ENCODE results near the gene MTRFR.

MTRFR gene

DNA sequence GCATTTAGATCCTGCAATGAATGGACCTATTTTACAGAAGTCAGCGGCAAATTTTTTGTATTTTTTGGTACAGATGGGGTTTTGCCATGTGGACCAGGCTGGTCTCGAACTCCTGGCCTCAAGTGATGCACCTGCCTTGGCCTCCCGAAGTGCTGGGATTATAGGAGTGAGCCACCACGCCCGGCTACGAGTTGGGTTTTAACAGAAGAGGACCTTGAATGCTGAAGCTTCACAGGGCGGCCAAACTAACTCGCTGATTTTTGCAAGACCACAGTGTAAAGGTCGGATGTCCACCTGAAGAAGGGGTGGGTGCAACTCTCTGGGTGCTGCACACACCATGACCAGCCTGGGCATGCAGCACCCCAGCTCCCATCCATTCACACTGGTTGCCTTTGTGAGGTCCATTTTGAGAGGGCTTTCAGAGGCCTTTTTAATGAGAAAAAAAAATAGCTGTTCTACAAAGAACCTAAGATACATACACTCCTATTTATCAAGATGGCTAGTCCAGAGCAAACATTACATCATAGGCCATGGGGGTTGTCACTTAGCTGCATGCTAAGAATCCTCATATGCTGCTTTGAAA lies 60.0 kb downstream of the MTRFR start:
- H3K27me3 ChIP-seq (ENCODE audit: insufficient read depth, low read length): no peaks in the 10 kb centered on the region
- peaks cover 19% of the 10 kb centered on the region; the same call in 1 of the 2 replicates for H3K36me3 ChIP-seq (ENCODE audit: insufficient read depth, low read length)
- no peaks in the 10 kb centered on the region for H3K4me1 ChIP-seq (ENCODE audit: control insufficient read depth, insufficient read depth, low read length, unreplicated experiment)
- no peak overlapping the region for H2AFZ ChIP-seq (ENCODE audit: low read length, unreplicated experiment)
- no peak overlapping the region for H3K4me3 ChIP-seq (ENCODE audit: low read depth, low read length)
- no peaks in the 10 kb centered on the region for H3K79me2 ChIP-seq (ENCODE audit: control insufficient read depth, insufficient read depth, low read length, unreplicated experiment)
- H3K27ac ChIP-seq (ENCODE audit: low read depth, low read length): no peak overlapping the region

- Histone ChIP-seq H3K27me3 (ENCODE audit: insufficient read depth, low read length) (no peaks in the 10 kb centered on the region), H3K4me1 (ENCODE audit: control insufficient read depth, insufficient read depth, low read length, unreplicated experiment) (no peaks in the 10 kb centered on the region), H3K36me3 (ENCODE audit: insufficient read depth, low read length) (peaks cover 14% of the 10 kb centered on the region), H2AFZ (ENCODE audit: low read length, unreplicated experiment) (no peak overlapping the region), H3K79me2 (ENCODE audit: control insufficient read depth, insufficient read depth, low read length, unreplicated experiment) (no peaks in the 10 kb centered on the region), H3K4me3 (ENCODE audit: low read depth, low read length) (no peak overlapping the region), H3K27ac (ENCODE audit: low read depth, low read length) (no peak overlapping the region)
Measured at GRCh38 chr12:123305136-123305535, 71.9 kb downstream of the MTRFR start.

- Histone ChIP-seq H3K79me2 (ENCODE audit: control insufficient read depth, insufficient read depth, low read length, unreplicated experiment) (no peaks in the 10 kb centered on the region), H3K4me1 (ENCODE audit: control insufficient read depth, insufficient read depth, low read length, unreplicated experiment) (no peaks in the 10 kb centered on the region), H3K27me3 (ENCODE audit: insufficient read depth, low read length) (no peaks in the 10 kb centered on the region), H2AFZ (ENCODE audit: low read length, unreplicated experiment) (no peak overlapping the region), H3K27ac (ENCODE audit: low read depth, low read length) (no peak overlapping the region), H3K4me3 (ENCODE audit: low read depth, low read length) (no peak overlapping the region), H3K36me3 (ENCODE audit: insufficient read depth, low read length) (peaks cover 18% of the 10 kb centered on the region)
Measured at GRCh38 chr12:123306200-123306599, 73.0 kb downstream of the MTRFR start.
